Nasal cavity respiratory epithelium epithelial cell of viscerocranial mucosa (primary cell): ENCODE data around the gene RTL3. TPM values are rescaled to one million over a fixed set of nuclear protein-coding genes. Genes with fewer than 3 reads are reported as not detected.

ENCODE experiments used
- total RNA-seq: library from RNA; depleted of rRNA; stranded (reverse); fragments of >200 nt; gene quantifications from 2 replicates; pipeline ENCODE4 v1.2.3, GENCODE V29; 2014

The RTL3 gene
- not detected in 2 replicates for total RNA-seq

GRCh38 chrX:78658845-78659744 is at the start of gene RTL3:
Gene RTL3, minus strand, starts transcription at chrX:78659328. Its CDS starts 908 bp downstream, at chrX:78658420.

Other genes with a start within 250 kb of the RTL3 start
- not detected in 2 replicates for gene LPAR4, start 88.4 kb upstream of the RTL3 start, total RNA-seq